ENCODE data around the gene EHD2. TPM values are rescaled to one million over a fixed set of nuclear protein-coding genes. Genes with fewer than 3 reads are reported as not detected.

The EHD2 gene
- total and polyA plus RNA-seq, 2 of the 4 experiments (the other 2 are of a cell fraction), result 35.3 to 181 TPM

DNA sequence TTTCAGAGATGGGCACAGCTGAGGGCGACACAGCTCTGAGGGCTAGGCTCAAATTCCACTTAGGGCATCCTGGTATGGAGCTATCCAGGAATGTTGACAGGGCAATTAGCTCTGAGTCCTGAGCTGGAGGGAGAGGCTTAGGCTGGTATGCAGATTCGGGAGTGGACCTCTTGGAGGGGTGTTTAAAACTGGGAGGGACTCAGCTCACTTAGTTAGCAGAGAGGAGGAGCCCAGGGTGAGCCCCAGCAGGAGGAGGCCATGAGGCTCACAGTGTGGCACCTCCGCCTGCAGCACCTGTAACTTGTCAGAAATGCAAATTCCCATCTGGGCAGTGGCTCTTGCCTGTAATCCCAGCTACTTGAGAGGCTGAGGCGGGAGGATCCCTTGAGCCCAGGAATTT is 21.9 kb downstream of the EHD2 start:
- dilution Hi-C loops (cut with HindIII; ENCODE audit: low sequenced_read_pairs, unreplicated experiment), result no loop called here
- Histone ChIP-seq H3K4ac (ENCODE audit: low read depth, low read length) (no peak overlapping the region), H3K9ac (ENCODE audit: low read depth, low read length) (no peak overlapping the region), H2AFZ (replicated peaks; ENCODE audit: low read length, poor library complexity) (no peak overlapping the region), H3K27ac (ENCODE audit: insufficient read depth, low read length) (no peak overlapping the region), H4K5ac (ENCODE audit: low read depth, low read length) (no peak overlapping the region), H3K27me3 (ENCODE audit: control insufficient read depth, insufficient read depth, low read length) (no peaks in the 10 kb centered on the region), H3K56ac (ENCODE audit: extremely low read depth, insufficient read depth, low read length) (no peak overlapping the region), H4K91ac (ENCODE audit: insufficient read depth, low read depth, low read length) (no peak overlapping the region), H3K23ac (ENCODE audit: low read depth, low read length) (no peak overlapping the region), H3K4me2 (ENCODE audit: low read depth, low read length) (no peak overlapping the region), H3K79me1 (ENCODE audit: low read depth in 1 of 2, low read length in 2 of 2) (peaks cover 45 to 62% of the 10 kb centered on the region in 2 experiments), H2BK15ac (ENCODE audit: low read depth, low read length) (no peak overlapping the region), H4K8ac (ENCODE audit: low read depth in 2 of 2, low read length in 2 of 2) (no peak overlapping the region), H2BK120ac (ENCODE audit: low read depth, low read length) (no peak overlapping the region), H3K4me3 (ENCODE audit: insufficient read depth, low read depth, low read length) (no peak overlapping the region), H4K20me1 (ENCODE audit: insufficient read depth, low read length) (peaks cover 53% of the 10 kb centered on the region), H3K9me3 (ENCODE audit: control insufficient read depth, insufficient read depth, low read length) (peaks cover 6% of the 10 kb centered on the region; the same call in 1 of the 2 replicates), H2AK5ac (ENCODE audit: low read depth, low read length) (no peak overlapping the region), H2BK5ac (ENCODE audit: low read depth, low read length, poor library complexity, severe bottlenecking) (no peak overlapping the region), H3K18ac (ENCODE audit: low read depth, low read length) (no peak overlapping the region), H3K9me1 (ENCODE audit: insufficient read depth, low read length) (peaks cover 14% of the 10 kb centered on the region), H2BK20ac (ENCODE audit: low read depth, low read length) (no peak overlapping the region), H2AK9ac (replicated peaks; ENCODE audit: low read depth, low read length, poor library complexity) (no peak overlapping the region), H3K4me1 (ENCODE audit: control insufficient read depth, insufficient read depth, low read length) (peaks cover 8% of the 10 kb centered on the region), H3K14ac (replicated peaks; ENCODE audit: low read depth, low read length) (no peak overlapping the region), H3K36me3 (ENCODE audit: control insufficient read depth, insufficient read depth, low read length) (peaks cover 68% of the 10 kb centered on the region)
- ChIA-PET POLR2A (ENCODE audit: unreplicated experiment) (no interaction called here), CTCF (interaction anchor here (1.0 kb wide), 1 partner anchor 22 kb away, joined by 3 read pairs; no protein-coding TSS in a partner anchor)
- intact Hi-C loops (cut with micrococcal nuclease), result no loop called here
- TF ChIP-seq RFX5 (IDR thresholded peaks at IDR 0.05; ENCODE audit: low read depth, low read length) (no peak), MAZ (IDR thresholded peaks at IDR 0.05; ENCODE audit: borderline replicate concordance, low read depth, low read length) (no peak), BHLHE40 (IDR thresholded peaks at IDR 0.05; ENCODE audit: low read depth, low read length) (no peak)
- DNase-seq (no peak), ATAC-seq (ENCODE audit: low read depth) (peak; percentile 36)
- 88% methylated on average over 3 of the region's 4 CpGs; no CpG with 5 or more reads in 1 of the 2 experiments for WGBS, 2 experiments (ENCODE audit: extremely low coverage in 2 of 2, insufficient read length in 1 of 2)
- in situ Hi-C loops (cut with MboI; ENCODE audit: low sequenced_read_pairs), result no loop called here
- no TSS peak for BruUV-seq (replicated peaks)

Measured in IMR-90 (cell line).